Lower lobe of right lung (tissue), 2 donors: ENCODE measurements around the gene EPB41L4B. TPM values are rescaled to one million over a fixed set of nuclear protein-coding genes. Genes with fewer than 3 reads are reported as not detected.

Experiments used
- ATAC-seq, 2 donors: fragments of 200-7000 bp; cut with Tn5 transposase; one replicate each; pipeline ENCODE4 v1.9.1; 2020 to 2022; ENCODE audit warnings: mild to moderate bottlenecking in 2 of 2, moderate library complexity in 2 of 2
- DNase-seq: peaks from one replicate; pipeline ENCODE4 v3.0.0-alpha.2; 2020
- H3K27ac ChIP-seq: fragments of 200-600 bp; one replicate; pipeline ENCODE4 v1.8.0; 2022
- H3K27me3 ChIP-seq: fragments of 200-600 bp; one replicate; pipeline ENCODE4 v1.8.0; 2022; ENCODE audit warnings: low read depth
- H3K36me3 ChIP-seq: fragments of 200-600 bp; one replicate; pipeline ENCODE4 v1.8.0; 2022; ENCODE audit warnings: mild to moderate bottlenecking
- H3K4me1 ChIP-seq: fragments of 200-600 bp; one replicate; pipeline ENCODE4 v1.8.0; 2022
- H3K4me3 ChIP-seq: fragments of 200-600 bp; one replicate; pipeline ENCODE4 v1.8.0; 2022; ENCODE audit warnings: mild to moderate bottlenecking
- H3K9me3 ChIP-seq: fragments of 200-600 bp; one replicate; pipeline ENCODE4 v1.8.0; 2022
- intact Hi-C: fragments of 100-400 bp; cut with DNase I; formaldehyde crosslinking; loops from one replicate; pipeline ENCODE4 v1.11.0; 2022
- total RNA-seq: library from RNA; stranded (reverse); fragmentation: NEBNext Ultra II Directional; extraction: Animal tissue kit (Norgen Biotek cat#: 25700); gene quantifications from one replicate; pipeline ENCODE4 v1.2.1, GENCODE V29; 2021
- TF ChIP-seq, protein P1 (sequence below): fragments of 200-600 bp; IDR thresholded peaks from one replicate; pipeline ENCODE4 v1.8.0; 2022; ENCODE audit warnings: antibody characterized with exemption, mild to moderate bottlenecking
- donor health status: DM: no; HTN: yes; CAD: no; lungs with severe emphysema.

Gene EPB41L4B
- total RNA-seq, 1 donor from 2014 or later, result 12.1 TPM

GRCh38 chr9:109213285-109214121 lies 107.4 kb downstream of the EPB41L4B start:
- peaks cover 6% of the 10 kb centered on the region for H3K27me3 ChIP-seq
- H3K9me3 ChIP-seq, result no peaks in the 10 kb centered on the region
- ATAC-seq, result no peak
- TF ChIP-seq, protein P1, sequence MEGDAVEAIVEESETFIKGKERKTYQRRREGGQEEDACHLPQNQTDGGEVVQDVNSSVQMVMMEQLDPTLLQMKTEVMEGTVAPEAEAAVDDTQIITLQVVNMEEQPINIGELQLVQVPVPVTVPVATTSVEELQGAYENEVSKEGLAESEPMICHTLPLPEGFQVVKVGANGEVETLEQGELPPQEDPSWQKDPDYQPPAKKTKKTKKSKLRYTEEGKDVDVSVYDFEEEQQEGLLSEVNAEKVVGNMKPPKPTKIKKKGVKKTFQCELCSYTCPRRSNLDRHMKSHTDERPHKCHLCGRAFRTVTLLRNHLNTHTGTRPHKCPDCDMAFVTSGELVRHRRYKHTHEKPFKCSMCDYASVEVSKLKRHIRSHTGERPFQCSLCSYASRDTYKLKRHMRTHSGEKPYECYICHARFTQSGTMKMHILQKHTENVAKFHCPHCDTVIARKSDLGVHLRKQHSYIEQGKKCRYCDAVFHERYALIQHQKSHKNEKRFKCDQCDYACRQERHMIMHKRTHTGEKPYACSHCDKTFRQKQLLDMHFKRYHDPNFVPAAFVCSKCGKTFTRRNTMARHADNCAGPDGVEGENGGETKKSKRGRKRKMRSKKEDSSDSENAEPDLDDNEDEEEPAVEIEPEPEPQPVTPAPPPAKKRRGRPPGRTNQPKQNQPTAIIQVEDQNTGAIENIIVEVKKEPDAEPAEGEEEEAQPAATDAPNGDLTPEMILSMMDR, result no peak
- H3K36me3 ChIP-seq, result no peaks in the 10 kb centered on the region
- no peak overlapping the region for H3K27ac ChIP-seq
- no peaks in the 10 kb centered on the region for H3K4me1 ChIP-seq
- no peak for DNase-seq
- intact Hi-C loops, result no loop called here
- H3K4me3 ChIP-seq, result no peak overlapping the region

DNA sequence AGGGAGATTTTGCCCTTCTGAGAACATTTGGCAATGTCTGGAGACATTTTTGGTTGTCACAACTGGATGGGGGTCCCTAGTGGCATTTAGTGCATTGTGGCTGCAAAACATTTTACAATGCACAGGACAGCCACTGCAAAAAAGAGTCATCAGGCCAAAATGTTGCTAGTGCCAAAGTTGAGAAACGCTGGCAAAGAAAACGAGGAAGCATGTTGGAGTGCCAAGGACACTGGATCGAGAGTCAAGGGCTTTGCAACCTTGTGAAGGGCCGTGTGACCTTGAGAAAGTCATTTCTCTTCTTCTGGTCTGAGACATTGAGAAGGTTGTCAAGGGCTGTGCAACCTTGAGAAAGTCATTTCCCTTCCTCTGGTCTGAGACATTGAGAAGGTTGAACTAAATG lies 108.1 kb downstream of the EPB41L4B start:
- Histone ChIP-seq H3K4me3 (no peak overlapping the region), H3K27ac (no peak overlapping the region), H3K36me3 (no peaks in the 10 kb centered on the region), H3K4me1 (no peaks in the 10 kb centered on the region), H3K9me3 (no peaks in the 10 kb centered on the region), H3K27me3 (peaks cover 6% of the 10 kb centered on the region)
- TF ChIP-seq, protein P1, result no peak
- intact Hi-C loops, result no loop called here
- DNase-seq (no peak), ATAC-seq (no peak)

GRCh38 chr9:109206670-109207069 lies 114.2 kb downstream of the EPB41L4B start:
- Histone ChIP-seq H3K36me3 (no peaks in the 10 kb centered on the region), H3K4me1 (no peaks in the 10 kb centered on the region), H3K4me3 (no peak overlapping the region), H3K9me3 (no peaks in the 10 kb centered on the region), H3K27me3 (no peaks in the 10 kb centered on the region), H3K27ac (no peak overlapping the region)
- DNase-seq, result no peak
- TF ChIP-seq, protein P1, result no peak
- ATAC-seq, result no peak
- intact Hi-C loops, result no loop called here

- H3K36me3 ChIP-seq, result no peaks in the 10 kb centered on the region
- H3K27ac ChIP-seq, result no peak overlapping the region
- no peaks in the 10 kb centered on the region for H3K27me3 ChIP-seq
- no peak overlapping the region for H3K4me3 ChIP-seq
- no peaks in the 10 kb centered on the region for H3K4me1 ChIP-seq
- TF ChIP-seq, protein P1, result no peak
- DNase-seq (no peak), ATAC-seq (no peak)
- no peaks in the 10 kb centered on the region for H3K9me3 ChIP-seq
- intact Hi-C loops, result no loop called here
Observed at GRCh38 chr9:109205526-109205925, 115.3 kb downstream of the EPB41L4B start.

GRCh38 chr9:109203761-109204360 lies 117.0 kb downstream of the EPB41L4B start:
- H3K36me3 ChIP-seq, result no peaks in the 10 kb centered on the region
- TF ChIP-seq, protein P1, result no peak
- no peaks in the 10 kb centered on the region for H3K4me1 ChIP-seq
- ATAC-seq (no peak), DNase-seq (no peak)
- no peak overlapping the region for H3K27ac ChIP-seq
- H3K27me3 ChIP-seq, result no peaks in the 10 kb centered on the region
- no peaks in the 10 kb centered on the region for H3K9me3 ChIP-seq
- intact Hi-C loops, result no loop called here
- H3K4me3 ChIP-seq, result no peak overlapping the region
